B cell (primary cell): ENCODE results near the gene UGT3A1. TPM values are rescaled to one million over a fixed set of nuclear protein-coding genes. Genes with fewer than 3 reads are reported as not detected.
A peak's percentile ranks its signal among the peaks of the same experiment; 100 is the strongest.

Experiments used
- ATAC-seq: fragments of 200-7000 bp; cut with Tn5 transposase; one replicate; pipeline ENCODE4 v1.10.0; 2021; ENCODE audit warnings: low read depth, mild to moderate bottlenecking, moderate number of reproducible peaks, moderate library complexity
- CTCF ChIA-PET: fragments of 350-600 bp; sonication (Branson Sonifier 250); formaldehyde crosslinking; loops from one replicate; lab custom pipeline; 2021; ENCODE audit warnings: antibody characterized with exemption, inconsistent platforms; lab: Charles Lee
- POLR2A ChIA-PET: fragments of 350-600 bp; sonication (Branson Sonifier 250); formaldehyde crosslinking; loops from one replicate; lab custom pipeline; 2021; ENCODE audit warnings: antibody characterized with exemption; lab: Charles Lee
- DNase-seq: peaks from one replicate; pipeline ENCODE4 v3.0.0; 2013
- H2AFZ ChIP-seq: 2 replicates; pipeline ENCODE4 v1.6.1; 2012; ENCODE audit warnings: mild to moderate bottlenecking, low read depth, low read length; ENCODE audit not compliant: insufficient read depth, poor library complexity, severe bottlenecking
- H3K27ac ChIP-seq, 2 donors: 1 replicate in 1 of 2; 2 replicates in 1 of 2; pipeline ENCODE4 v1.5.1; 2012 to 2013; ENCODE audit warnings: low read length in 2 of 2, mild to moderate bottlenecking in 2 of 2, moderate library complexity in 1 of 2
- H3K27me3 ChIP-seq, 4 experiments: fragments of 200-600 bp in 1 of 4; sonication (generic) in 1 of 4; replicated peaks in 1 of 4; 1 replicate in 2 of 4; 2 replicates in 2 of 4; pipeline versions ENCODE4 v1.6.1 to v1.7.0; 2013 to 2016; ENCODE audit warnings: low read length in 3 of 4, mild to moderate bottlenecking in 2 of 4, mixed read lengths in 1 of 4, moderate library complexity in 1 of 4; ENCODE audit not compliant: insufficient read depth in 4 of 4, control insufficient read depth in 3 of 4; ENCODE audit errors: control extremely low read depth in 1 of 4
- H3K36me3 ChIP-seq, 2 experiments: replicated peaks in 1 of 2; 1 replicate in 1 of 2; 2 replicates in 1 of 2; pipeline versions ENCODE4 v1.6.1 to v1.7.1; 2013; ENCODE audit warnings: low read length in 1 of 2; ENCODE audit not compliant: insufficient read depth in 2 of 2, control insufficient read depth in 1 of 2; ENCODE audit errors: control extremely low read depth in 1 of 2, extremely low read depth in 1 of 2
- H3K4me1 ChIP-seq, 2 donors: fragments of 200-600 bp in 1 of 2; sonication (generic) in 1 of 2; 1 replicate in 1 of 2; 2 replicates in 1 of 2; pipeline versions ENCODE4 v1.5.1 to v1.6.1; 2013 to 2017; ENCODE audit warnings: low read length in 2 of 2; ENCODE audit not compliant: control insufficient read depth in 2 of 2, insufficient read depth in 2 of 2
- H3K4me2 ChIP-seq: replicated peaks from 2 replicates; pipeline ENCODE3; 2012; ENCODE audit warnings: mild to moderate bottlenecking, low read depth, low read length; ENCODE audit not compliant: poor library complexity, severe bottlenecking
- H3K4me3 ChIP-seq, 5 experiments: fragments of 200-600 bp in 1 of 5; sonication (generic) in 1 of 5; 1 replicate in 3 of 5; 2 replicates in 2 of 5; pipeline versions ENCODE4 v1.5.1 to v1.7.0; 2011 to 2016; ENCODE audit warnings: low read length in 4 of 5, mild to moderate bottlenecking in 4 of 5, low read depth in 2 of 5, control low read depth in 1 of 5, moderate library complexity in 1 of 5; ENCODE audit not compliant: insufficient read depth in 1 of 5; ENCODE audit errors: control extremely low read depth in 1 of 5, extremely low read depth in 1 of 5
- H3K79me2 ChIP-seq: fragments of 200-600 bp; sonication (generic); one replicate; pipeline ENCODE4 v1.6.0; 2016; ENCODE audit warnings: low read length; ENCODE audit not compliant: control insufficient read depth, insufficient read depth
- H3K9ac ChIP-seq: fragments of 200-600 bp; sonication (generic); 2 replicates; pipeline ENCODE4 v1.6.1; 2017; ENCODE audit warnings: mild to moderate bottlenecking, low read length, moderate library complexity
- H3K9me3 ChIP-seq, 3 donors: one replicate each; pipeline versions ENCODE4 v1.6.1 to v1.7.1; 2013; ENCODE audit warnings: low read length in 2 of 3; ENCODE audit not compliant: control insufficient read depth in 2 of 3, insufficient read depth in 1 of 3; ENCODE audit errors: control extremely low read depth in 1 of 3
- H4K20me1 ChIP-seq: 2 replicates; pipeline ENCODE4 v1.6.0; 2012; ENCODE audit warnings: mild to moderate bottlenecking, low read length; ENCODE audit not compliant: insufficient read depth, control insufficient read depth, poor library complexity, severe bottlenecking
- H3K27ac Mint-ChIP-seq: one replicate; pipeline ENCODE4 v1.8.0; 2021; ENCODE audit warnings: mixed read lengths
- H3K27me3 Mint-ChIP-seq: one replicate; pipeline ENCODE4 v1.8.0; 2021; ENCODE audit warnings: mixed read lengths
- H3K4me1 Mint-ChIP-seq: one replicate; pipeline ENCODE4 v1.8.0; 2021; ENCODE audit warnings: mixed read lengths
- H3K4me3 Mint-ChIP-seq: one replicate; pipeline ENCODE4 v1.8.0; 2021; ENCODE audit warnings: mixed read lengths
- H3K9me3 Mint-ChIP-seq: one replicate; pipeline ENCODE4 v1.8.0; 2022; ENCODE audit warnings: mixed read lengths; ENCODE audit not compliant: insufficient read depth
- EZH2 ChIP-seq: IDR thresholded peaks from 2 replicates; pipeline ENCODE4 v1.6.1; 2012; ENCODE audit warnings: borderline replicate concordance, low read depth, mild to moderate bottlenecking, moderate library complexity, low read length; ENCODE audit not compliant: insufficient read depth, poor library complexity, severe bottlenecking
- WGBS: methylation state at CpG from one replicate; pipeline ENCODE4 v1.1.5; 2013; ENCODE audit warnings: missing lambda C conversion rate; ENCODE audit not compliant: insufficient coverage; 5-methylcytosine and 5-hydroxymethylcytosine counted together
- intact Hi-C: fragments of 100-400 bp; cut with micrococcal nuclease; formaldehyde crosslinking; loops from one replicate; pipeline ENCODE4 v1.10.0; 2022
- polyA plus RNA-seq: library from polyadenylated mRNA; depleted of rRNA; stranded (reverse); fragments of >200 nt; gene quantifications from 2 replicates; pipeline ENCODE4 v1.2.3, GENCODE V29; 2012
- total RNA-seq, 2 donors: library from RNA; stranded (reverse); fragments of 120-200 nt in 1 of 2; gene quantifications; 1 replicate in 1 of 2; 2 replicates in 1 of 2; pipeline versions ENCODE4 v1.2.3 to v1.2.4, GENCODE V29; 2013 to 2022
- TF ChIP-seq, protein P1 (sequence below): fragments of 200-600 bp; IDR thresholded peaks from one replicate; pipeline ENCODE4 v1.8.0; 2022; ENCODE audit warnings: antibody characterized with exemption, mild to moderate bottlenecking

The UGT3A1 gene
- total and polyA plus RNA-seq, 2 donors (not counting 1 experiment from before 2014, with no cell fraction given): not detected

DNA sequence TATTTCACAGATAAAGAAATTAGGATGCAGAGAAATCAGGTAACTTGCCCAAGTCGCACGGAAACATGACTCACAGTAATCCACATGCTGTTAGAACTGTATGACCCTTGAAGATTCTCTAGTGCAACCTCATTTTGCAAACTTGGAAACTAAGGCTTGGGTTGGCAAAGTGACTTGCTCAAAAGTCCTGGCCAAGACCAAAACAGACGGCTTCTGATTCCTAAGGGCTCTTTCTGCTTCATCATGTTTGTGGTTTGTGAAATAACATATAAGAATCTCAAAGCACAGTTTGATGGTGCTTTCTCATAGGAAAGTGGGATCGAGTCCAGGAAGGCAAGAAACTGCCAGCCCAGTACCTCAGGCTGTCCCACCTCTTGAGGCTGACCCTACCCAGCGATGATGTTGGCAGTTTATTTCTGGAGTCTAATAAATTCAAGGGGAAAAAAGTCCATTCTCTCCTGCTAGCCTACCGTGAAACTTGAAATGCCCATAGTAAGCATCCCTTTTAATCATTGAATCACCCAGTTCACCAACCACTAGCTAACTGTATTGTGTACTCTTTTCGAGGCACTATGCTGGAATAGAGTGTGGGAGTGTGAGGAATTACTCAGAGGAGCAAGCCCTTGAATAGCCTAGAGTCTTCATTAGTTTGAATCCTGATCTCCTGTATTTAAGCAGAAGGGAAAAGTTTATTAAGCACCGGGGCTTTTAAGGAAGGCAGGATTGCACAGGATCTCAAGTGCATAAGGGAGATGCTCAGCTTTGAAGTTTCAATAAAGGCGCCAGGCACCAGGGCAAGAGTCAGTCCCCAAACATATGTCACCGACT, 66.9 kb downstream of the UGT3A1 start:
- Mint-ChIP-seq H3K27me3 (peaks cover 30% of the 10 kb centered on the region), H3K4me3 (no peak overlapping the region), H3K9me3 (peaks cover 5% of the 10 kb centered on the region), H3K4me1 (peaks cover 10% of the 10 kb centered on the region), H3K27ac (no peak overlapping the region)
- peaks cover 6% of the 10 kb centered on the region in 2 donors for H3K4me1 ChIP-seq
- WGBS: 48% methylated on average over 8 of the region's 10 CpGs
- no peak overlapping the region for H3K27ac ChIP-seq
- no peaks in the 10 kb centered on the region for H3K79me2 ChIP-seq
- intact Hi-C loops: loop anchor here (10.0 kb wide), 1 partner anchor 700 kb away; no protein-coding TSS in a partner anchor
- H4K20me1 ChIP-seq: no peaks in the 10 kb centered on the region
- H3K9ac ChIP-seq: no peak overlapping the region
- no peak overlapping the region for H3K4me3 ChIP-seq
- POLR2A ChIA-PET: no interaction called here
- no peak for TF ChIP-seq EZH2
- TF ChIP-seq, protein P1, sequence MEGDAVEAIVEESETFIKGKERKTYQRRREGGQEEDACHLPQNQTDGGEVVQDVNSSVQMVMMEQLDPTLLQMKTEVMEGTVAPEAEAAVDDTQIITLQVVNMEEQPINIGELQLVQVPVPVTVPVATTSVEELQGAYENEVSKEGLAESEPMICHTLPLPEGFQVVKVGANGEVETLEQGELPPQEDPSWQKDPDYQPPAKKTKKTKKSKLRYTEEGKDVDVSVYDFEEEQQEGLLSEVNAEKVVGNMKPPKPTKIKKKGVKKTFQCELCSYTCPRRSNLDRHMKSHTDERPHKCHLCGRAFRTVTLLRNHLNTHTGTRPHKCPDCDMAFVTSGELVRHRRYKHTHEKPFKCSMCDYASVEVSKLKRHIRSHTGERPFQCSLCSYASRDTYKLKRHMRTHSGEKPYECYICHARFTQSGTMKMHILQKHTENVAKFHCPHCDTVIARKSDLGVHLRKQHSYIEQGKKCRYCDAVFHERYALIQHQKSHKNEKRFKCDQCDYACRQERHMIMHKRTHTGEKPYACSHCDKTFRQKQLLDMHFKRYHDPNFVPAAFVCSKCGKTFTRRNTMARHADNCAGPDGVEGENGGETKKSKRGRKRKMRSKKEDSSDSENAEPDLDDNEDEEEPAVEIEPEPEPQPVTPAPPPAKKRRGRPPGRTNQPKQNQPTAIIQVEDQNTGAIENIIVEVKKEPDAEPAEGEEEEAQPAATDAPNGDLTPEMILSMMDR: no peak
- no peaks in the 10 kb centered on the region for H3K36me3 ChIP-seq
- CTCF ChIA-PET: interaction anchor here (1.1 to 5.4 kb wide), 5 partner anchors 9 to 1401 kb away, joined by 3 to 94 read pairs (median 4); no protein-coding TSS in a partner anchor
- no peak for ATAC-seq
- peak overlapping the region; percentile 31 for H3K4me2 ChIP-seq
- H2AFZ ChIP-seq: peak overlapping the region; percentile 58
- H3K27me3 ChIP-seq: peaks cover 0 to 10% (median 4%) of the 10 kb centered on the region in 4 experiments
- DNase-seq: no peak
- peaks cover 0 to 7% (median 0%) of the 10 kb centered on the region in 3 donors for H3K9me3 ChIP-seq

DNA sequence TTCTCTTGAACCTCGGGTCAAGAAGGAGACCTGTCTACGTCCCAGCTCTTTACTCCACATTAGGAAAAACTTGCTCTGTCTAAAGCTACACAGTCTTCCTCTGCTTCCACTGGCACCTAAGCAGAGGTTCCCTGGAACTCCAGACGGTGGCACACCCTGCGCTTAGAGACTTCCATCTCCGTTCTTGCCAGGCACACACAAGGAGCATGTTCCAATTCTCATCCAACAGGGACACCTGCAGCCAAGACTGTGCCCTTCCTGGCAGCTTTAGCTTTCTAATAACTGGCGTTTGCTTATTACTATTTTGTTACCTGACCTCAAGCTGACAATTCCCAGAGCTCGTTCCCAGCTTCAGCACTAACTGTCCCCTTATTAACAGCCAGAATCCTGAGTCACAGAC, 68.7 kb downstream of the UGT3A1 start:
- H3K79me2 ChIP-seq: no peaks in the 10 kb centered on the region
- H3K4me3 Mint-ChIP-seq: no peak overlapping the region
- CTCF ChIA-PET: no interaction called here

More for the DNA sequence above, 68.7 kb downstream of the UGT3A1 start:
- ATAC-seq (no peak), DNase-seq (no peak)
- Mint-ChIP-seq H3K27ac (no peak overlapping the region), H3K9me3 (peaks cover 8% of the 10 kb centered on the region), H3K4me1 (peaks cover 10% of the 10 kb centered on the region), H3K27me3 (peaks cover 30% of the 10 kb centered on the region)
- POLR2A ChIA-PET: no interaction called here
- WGBS: 88% methylated on average over 6 of the region's 7 CpGs
- Histone ChIP-seq H4K20me1 (no peaks in the 10 kb centered on the region), H3K36me3 (no peaks in the 10 kb centered on the region), H3K4me1 (peaks cover 6% of the 10 kb centered on the region in 2 donors), H3K9me3 (peaks cover 0 to 7% (median 0%) of the 10 kb centered on the region in 3 donors), H3K4me3 (no peak overlapping the region), H2AFZ (no peak overlapping the region), H3K4me2 (no peak overlapping the region), H3K27me3 (peaks cover 0 to 10% (median 4%) of the 10 kb centered on the region in 4 experiments), H3K9ac (no peak overlapping the region), H3K27ac (no peak overlapping the region)
- TF ChIP-seq EZH2: no peak
- TF ChIP-seq, protein P1: no peak
- intact Hi-C loops: loop anchor here (10.0 kb wide), 1 partner anchor 698 kb away; no protein-coding TSS in a partner anchor
